Measurements from ENCODE around the gene SH3BGR.
A peak's percentile ranks its signal among the peaks of the same experiment; 100 is the strongest.
"Not testable (repeated sequence)": the region's sequence is repeated elsewhere in the genome, so short reads cannot be mapped to it uniquely, and the experiment has no call there.

SH3BGR gene

DNA sequence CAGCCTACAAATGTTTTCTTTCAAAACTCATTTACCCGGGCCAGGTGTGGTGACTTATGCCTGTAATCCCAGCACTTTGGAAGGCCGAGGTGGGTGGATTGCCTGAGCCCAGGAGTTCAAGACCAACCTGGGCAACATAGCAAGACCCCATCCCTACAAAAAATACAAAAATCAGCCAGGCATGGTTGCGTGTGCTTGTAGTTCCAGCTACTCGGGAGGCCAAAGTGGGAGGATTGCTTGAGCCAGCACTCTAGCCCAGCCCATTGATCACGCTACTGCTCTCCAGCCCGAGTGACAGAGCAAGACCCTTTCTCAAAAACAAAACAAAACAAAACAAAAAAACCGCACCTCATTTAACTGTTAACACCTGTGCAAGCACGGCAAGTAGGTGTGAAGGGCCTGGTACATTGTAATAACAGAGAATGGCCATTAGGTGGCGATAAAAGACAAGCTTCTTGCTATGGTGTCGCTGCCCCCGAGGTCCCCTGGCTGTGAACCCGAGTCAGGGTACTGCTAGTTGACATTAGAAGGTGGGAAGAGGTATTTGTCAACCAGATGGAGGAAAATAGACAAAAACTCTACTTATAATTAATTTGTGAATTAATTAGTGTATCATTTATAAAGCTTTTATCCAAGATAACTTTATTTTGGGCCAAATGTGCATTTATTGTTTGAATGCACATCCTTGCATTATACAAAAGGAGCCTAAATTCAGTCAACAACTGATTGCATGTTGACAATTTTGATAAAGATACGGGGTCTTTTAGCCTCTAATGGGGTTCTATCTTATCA lies 66.5 kb downstream of the SH3BGR start:
- DNase-seq: peak; percentile 41

DNA sequence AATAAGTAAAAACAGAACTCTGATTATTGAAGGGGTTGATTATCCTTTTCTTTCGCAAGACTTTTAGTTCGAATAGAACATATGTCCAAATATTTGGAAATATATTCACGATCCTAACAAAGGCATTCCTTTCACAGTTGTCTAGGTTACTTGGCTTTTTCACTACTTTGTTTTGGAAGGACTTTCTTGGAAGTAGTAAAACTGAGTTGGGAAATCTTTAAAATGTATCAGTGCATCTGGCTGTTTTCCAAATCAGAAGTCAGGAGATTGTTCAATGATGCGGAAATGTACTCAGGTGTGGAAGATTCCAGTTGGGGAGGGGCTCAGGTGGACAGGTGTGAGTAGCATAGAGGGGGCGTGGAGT lies 67.1 kb downstream of the SH3BGR start:
- DNase-seq: no peak

GRCh38 chr21:39519835-39520234 lies 68.1 kb downstream of the SH3BGR start:
- no peak for DNase-seq

DNA sequence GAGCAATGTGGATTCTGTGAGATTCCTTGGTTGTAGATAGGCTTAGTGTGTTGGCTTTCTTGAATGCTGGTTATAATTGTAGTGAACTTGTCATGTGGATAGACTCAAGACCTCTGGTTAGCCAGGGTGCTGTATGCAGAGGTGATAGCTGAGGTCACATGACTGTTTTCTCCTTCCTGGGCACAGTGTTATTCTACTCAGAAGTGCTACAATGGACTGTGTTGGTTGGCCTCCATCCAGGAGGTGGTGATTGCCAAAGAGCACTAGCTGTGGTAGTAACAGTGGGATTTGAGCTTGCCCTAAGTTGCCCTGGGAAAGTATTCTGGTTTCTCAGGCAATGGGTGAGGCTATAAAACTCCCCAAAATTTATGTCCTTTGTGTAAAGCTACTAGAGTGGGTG lies 71.6 kb downstream of the SH3BGR start:
- no peak for DNase-seq

DNA sequence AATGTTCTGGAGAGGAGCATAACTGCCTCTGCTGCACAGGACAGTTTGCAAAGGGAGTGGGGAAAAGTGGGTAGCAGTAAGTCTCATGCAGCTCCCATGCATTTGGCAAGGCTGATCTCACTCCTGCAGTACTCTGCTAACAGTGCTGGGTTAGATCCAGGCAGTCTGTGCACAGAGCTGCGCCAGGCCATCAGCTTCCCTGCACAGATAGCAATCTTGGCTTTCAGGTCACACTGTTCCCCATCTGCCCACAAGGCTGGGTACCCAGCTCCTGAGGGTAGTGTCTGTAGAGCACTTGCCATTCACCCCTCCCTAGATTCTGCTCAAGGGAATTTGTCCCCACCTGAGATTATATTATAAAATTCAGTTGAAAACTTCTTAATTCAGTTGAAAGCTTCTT lies 72.1 kb downstream of the SH3BGR start:
- no peak for DNase-seq

GRCh38 chr21:39525129-39525528 lies 73.4 kb downstream of the SH3BGR start:
- no peak for DNase-seq

GRCh38 chr21:39525601-39526000 lies 73.8 kb downstream of the SH3BGR start:
- no peak for DNase-seq

DNA sequence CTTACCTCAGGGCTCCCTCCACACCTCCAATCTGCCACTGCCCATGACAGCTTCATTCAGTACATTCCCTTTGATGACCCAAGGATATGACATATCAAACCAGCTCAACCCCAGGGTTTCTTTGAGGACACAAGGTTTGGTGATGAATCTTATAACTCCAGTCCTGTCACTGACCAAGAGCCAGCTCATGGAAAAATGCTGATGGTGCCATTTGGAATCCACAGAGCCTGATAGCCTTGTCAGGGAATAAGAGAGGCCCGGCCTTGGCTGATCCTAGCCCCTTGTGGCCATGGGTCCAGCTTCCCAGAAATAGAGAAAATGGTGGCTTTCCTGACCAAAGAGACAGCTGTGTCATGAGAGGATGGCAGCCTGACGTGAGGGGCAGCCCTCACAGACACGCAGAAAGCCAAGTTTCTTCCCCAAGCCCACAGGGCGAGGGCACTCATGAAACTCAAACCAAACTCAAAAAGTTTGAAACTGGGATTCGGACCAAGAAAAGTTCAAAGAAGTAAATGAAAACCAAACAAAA lies 75.4 kb downstream of the SH3BGR start:
- DNase-seq: no peak

- no peak for DNase-seq
These were observed 76.1 kb downstream of the SH3BGR start for GRCh38 chr21:39527664-39528381.

DNA sequence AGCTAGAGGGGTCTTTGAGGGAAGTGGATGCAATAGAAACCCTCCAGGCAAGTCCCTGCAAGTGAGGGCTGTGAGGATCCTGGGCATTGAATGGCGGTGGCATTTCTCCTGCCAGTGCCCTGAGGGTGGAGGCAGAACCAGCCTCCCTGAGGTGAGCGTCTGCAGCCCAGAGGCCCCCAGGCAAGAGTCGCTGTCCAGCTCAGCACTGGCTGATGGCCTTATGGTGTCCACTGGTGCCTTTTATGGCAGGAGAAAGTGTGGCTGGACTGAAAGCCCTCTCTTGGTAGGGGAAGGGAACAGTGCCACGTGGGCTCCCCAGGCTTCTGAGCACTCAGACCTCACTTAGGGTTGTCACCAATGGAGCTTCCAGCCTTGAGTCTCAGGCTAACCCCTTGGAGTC lies 77.3 kb downstream of the SH3BGR start:
- DNase-seq: no peak

GRCh38 chr21:39531064-39531463 lies 79.3 kb downstream of the SH3BGR start:
- DNase-seq: no peak

- no peak for DNase-seq
These were observed 80.1 kb downstream of the SH3BGR start for GRCh38 chr21:39531840-39532239.

DNA sequence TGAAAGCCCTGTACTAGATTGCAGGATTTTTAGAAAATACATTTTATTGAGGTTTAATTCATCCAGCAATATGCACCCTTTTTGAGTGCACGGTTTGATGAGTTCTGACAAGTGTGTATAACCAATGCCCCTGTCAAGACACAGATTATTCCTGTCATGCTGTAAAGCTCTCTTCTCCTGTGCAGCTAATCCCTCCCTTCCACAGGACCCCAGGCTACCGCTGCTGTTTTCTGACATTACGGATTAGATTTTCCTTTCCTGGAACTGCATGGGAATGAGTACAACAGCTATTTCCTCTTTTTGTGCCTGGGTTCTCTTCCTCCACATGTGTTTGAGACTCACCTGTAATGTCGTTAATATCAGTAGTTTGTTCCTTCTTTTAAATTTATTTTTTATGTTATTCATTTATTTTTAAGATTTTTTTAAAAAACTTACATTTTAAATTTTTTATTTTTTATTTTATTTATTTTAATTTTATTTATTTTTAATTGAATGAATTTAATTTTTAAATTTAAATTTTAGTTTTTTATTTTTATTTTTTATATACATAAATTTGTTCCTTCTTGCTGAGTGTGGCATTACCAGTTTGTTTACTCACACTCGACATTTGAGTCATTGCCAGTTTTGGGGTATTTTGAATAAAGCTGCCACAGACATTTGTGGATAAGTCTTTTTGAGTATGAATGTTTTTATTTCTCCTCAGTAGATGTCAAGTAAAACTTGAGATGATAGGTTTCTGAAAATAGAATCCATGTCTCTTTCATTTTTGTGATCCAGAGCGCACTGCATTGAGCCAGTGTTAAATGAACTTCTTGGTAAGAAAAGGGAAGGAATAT lies 82.0 kb downstream of the SH3BGR start:
- DNase-seq: no peak

DNA sequence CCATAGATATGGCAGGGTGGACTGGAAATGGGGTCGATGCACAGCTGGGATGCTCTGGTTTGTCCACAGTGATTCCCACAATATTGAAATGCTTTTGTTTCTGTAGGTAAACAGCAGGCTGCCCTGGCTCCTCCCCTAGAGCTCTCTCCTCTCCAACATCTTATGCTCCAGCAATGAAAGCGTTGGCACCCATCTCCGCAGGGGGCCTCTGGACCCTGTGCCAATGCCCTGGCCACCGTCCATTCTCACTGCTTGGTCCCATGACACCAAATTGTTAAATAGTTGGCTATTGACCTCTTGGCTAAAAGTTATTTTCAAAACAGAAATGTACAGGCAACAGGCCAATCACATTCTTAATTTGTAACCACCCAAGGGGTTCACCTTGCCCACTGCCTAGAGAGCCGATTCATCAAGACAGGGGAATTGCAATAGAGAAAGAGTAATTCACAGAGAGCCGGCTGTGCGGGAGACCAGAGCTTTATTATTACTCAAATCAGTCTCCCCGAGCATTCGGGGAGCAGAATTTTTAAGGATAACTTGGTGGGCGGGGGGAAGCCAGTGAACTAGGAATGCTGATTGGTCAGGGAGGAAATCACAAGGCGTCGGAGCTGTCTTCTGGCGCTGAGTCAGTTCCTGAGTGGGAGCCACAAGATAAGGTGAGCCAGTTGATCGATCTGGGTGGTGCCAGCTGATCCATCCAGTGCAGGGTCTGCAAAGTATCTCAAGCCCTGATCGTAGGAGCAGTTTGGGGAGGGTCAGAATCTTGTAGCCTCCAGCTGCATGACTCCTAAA lies 84.1 kb downstream of the SH3BGR start:
- DNase-seq: no peak

DNA sequence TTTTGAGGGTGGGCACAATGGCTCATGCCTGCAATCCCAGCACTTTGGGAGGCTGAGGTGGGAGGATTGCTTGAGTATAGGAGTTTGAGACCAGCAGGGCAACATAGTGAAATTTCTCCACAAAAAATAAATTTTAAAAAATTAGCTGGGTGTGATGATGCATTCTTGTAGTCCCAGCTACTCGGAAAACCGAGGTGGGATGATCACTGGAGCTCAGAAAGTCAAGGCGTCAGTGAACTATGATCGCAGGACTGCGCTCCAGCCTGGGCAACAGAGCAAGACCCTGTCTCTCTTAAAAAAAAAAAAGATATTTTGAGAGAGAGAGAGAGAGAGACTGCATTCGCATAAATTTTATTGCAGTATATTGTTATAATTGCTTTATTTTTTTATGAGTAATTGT lies 85.1 kb downstream of the SH3BGR start:
- DNase-seq: no peak

DNA sequence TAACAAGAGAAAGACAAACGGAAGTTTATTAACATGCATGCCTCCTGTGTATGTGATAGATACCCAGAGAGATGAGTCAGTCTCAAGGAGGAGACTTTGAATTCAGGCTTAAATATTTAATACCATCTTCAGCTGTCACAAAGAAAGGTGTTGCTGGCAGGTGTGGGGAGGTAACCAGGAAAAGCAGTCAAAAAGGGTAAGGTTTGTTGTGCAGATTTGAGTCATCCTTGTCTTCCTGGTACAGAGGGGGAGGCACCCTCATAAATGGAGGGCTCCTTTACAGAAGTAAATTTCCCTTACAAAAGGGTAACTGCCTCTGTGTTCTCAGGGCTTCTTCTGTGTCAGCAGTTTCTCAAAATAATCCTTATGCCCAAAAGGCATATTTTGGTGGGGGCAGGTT lies 85.8 kb downstream of the SH3BGR start:
- no peak for DNase-seq

- DNase-seq: no peak
These were observed 86.8 kb downstream of the SH3BGR start for GRCh38 chr21:39538453-39539042.

- not testable (repeated sequence) for DNase-seq
These were observed 88.6 kb downstream of the SH3BGR start for GRCh38 chr21:39540367-39540766.

DNA sequence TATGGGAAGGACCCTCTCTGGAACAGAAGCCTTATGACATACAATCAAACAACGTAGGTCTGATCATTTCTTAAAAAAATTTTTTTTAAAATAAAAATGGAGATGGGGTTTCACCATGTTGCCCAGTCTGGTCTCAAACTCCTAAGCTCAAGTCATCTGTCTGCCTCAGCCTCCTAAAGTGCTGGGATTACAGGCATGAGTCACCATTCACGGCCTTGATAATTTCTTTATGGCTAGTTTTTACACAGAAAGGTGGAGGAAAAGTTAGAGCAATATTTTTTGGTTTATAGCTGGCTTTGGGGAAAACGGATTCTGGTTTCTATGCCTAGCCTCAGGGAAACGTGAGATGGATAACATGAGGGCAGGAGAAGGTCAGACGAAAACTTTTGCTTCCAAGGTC lies 91.0 kb downstream of the SH3BGR start:
- DNase-seq: no peak

GRCh38 chr21:39546522-39546921 lies 94.8 kb downstream of the SH3BGR start:
- DNase-seq: no peak

GRCh38 chr21:39552856-39553255 lies 101.1 kb downstream of the SH3BGR start:
- no peak for DNase-seq

DNA sequence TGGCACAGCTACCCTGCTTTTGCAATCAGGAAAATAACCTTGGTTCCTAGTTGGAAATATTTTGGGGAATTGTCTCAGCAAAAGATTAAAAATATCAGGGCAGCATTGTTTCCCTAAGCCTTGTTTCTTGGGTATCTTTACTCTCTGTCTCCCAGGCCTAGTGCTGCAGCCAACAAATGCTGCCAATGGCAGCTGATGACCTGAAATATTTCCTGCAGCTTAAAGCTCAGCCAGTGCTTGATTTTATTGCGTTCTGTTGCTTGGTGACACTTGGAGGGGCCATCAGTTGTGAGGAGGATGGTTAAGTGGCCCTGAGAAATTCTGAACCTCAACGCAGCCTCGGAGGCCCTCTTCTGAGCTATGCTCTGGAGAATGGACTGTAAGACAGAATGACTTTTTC lies 101.6 kb downstream of the SH3BGR start:
- DNase-seq: no peak

Measured in CD4-positive, alpha-beta T cell treated with Interleukin-15 for 1 hour (primary cell).